H1 (cell line): Measurements from ENCODE around the gene CD81. TPM values are rescaled to one million over a fixed set of nuclear protein-coding genes. Genes with fewer than 3 reads are reported as not detected.

Experiments used
- CTCF ChIA-PET: fragments of 300-600 bp; sonication (Branson Sonifier 250); formaldehyde crosslinking; loops from one replicate; lab custom pipeline; 2021; ENCODE audit not compliant: partially characterized antibody; lab: Charles Lee
- POLR2A ChIA-PET: fragments of 300-600 bp; sonication (Branson Sonifier 250); formaldehyde crosslinking; loops from one replicate; lab custom pipeline; 2021; ENCODE audit warnings: inconsistent platforms; ENCODE audit not compliant: partially characterized antibody; lab: Charles Lee
- DNase-seq, 2 experiments: peaks; one replicate each; pipeline versions ENCODE4 v3.0.0 to v3.0.0-alpha.2; 2010 to 2022; ENCODE audit warnings: low spot score in 2 of 2, low read depth in 1 of 2, mixed read lengths in 1 of 2
- FAIRE-seq: peaks from 2 replicates; lab custom pipeline; 2011; peaks lifted over from hg19 to GRCh38; lab: Jason Lieb, UNC
- H2AFZ ChIP-seq: 2 replicates; pipeline ENCODE4 v1.8.1; 2012; ENCODE audit warnings: low read length, inconsistent platforms
- H2AK5ac ChIP-seq: 2 replicates; pipeline ENCODE4 v1.6.1; 2013; ENCODE audit warnings: low read depth, low read length
- H2BK120ac ChIP-seq: replicated peaks from 2 replicates; pipeline ENCODE3; 2013; ENCODE audit warnings: low read depth, low read length, inconsistent platforms
- H2BK12ac ChIP-seq: 2 replicates; pipeline ENCODE4 v1.6.1; 2013; ENCODE audit warnings: low read depth, low read length
- H2BK15ac ChIP-seq: 2 replicates; pipeline ENCODE4 v1.6.1; 2013; ENCODE audit warnings: low read length
- H2BK20ac ChIP-seq: 2 replicates; pipeline ENCODE4 v1.6.1; 2013; ENCODE audit warnings: low read length
- H2BK5ac ChIP-seq: 2 replicates; pipeline ENCODE4 v1.6.1; 2013; ENCODE audit warnings: low read depth, low read length
- H3K14ac ChIP-seq: 2 replicates; pipeline ENCODE4 v1.6.1; 2013; ENCODE audit warnings: inconsistent platforms; ENCODE audit not compliant: insufficient read length
- H3K18ac ChIP-seq: 2 replicates; pipeline ENCODE4 v1.6.1; 2013; ENCODE audit warnings: low read length; ENCODE audit errors: extremely low read depth
- H3K23ac ChIP-seq: 2 replicates; pipeline ENCODE4 v1.6.1; 2013; ENCODE audit warnings: inconsistent platforms; ENCODE audit not compliant: insufficient read length
- H3K23me2 ChIP-seq: 2 replicates; pipeline ENCODE4 v1.6.1; 2013; ENCODE audit warnings: low read depth, low read length
- H3K27ac ChIP-seq: 2 replicates; pipeline ENCODE4 v1.6.1; 2011; ENCODE audit warnings: low read depth, low read length, inconsistent platforms
- H3K27me3 ChIP-seq, 4 experiments: replicated peaks in 1 of 4; 1 replicate in 1 of 4; 2 replicates in 3 of 4; pipeline versions ENCODE4 v1.6.1 to v1.8.1; 2011 to 2013; ENCODE audit warnings: low read length in 3 of 4, mild to moderate bottlenecking in 3 of 4, inconsistent platforms in 2 of 4, mixed read lengths in 2 of 4, moderate library complexity in 1 of 4; ENCODE audit not compliant: control insufficient read depth in 3 of 4, insufficient read depth in 3 of 4; ENCODE audit errors: extremely low read depth in 1 of 4
- H3K36me3 ChIP-seq, 4 experiments: 2 replicates each; pipeline versions ENCODE4 v1.6.1 to v1.8.1; 2011 to 2013; ENCODE audit warnings: mild to moderate bottlenecking in 4 of 4, low read length in 3 of 4, moderate library complexity in 2 of 4, control low read depth in 1 of 4, inconsistent platforms in 1 of 4; ENCODE audit not compliant: insufficient read depth in 4 of 4, control insufficient read depth in 2 of 4
- H3K4ac ChIP-seq: replicated peaks from 2 replicates; pipeline ENCODE3; 2013; ENCODE audit warnings: low read length, low read depth, mixed read lengths, inconsistent platforms; ENCODE audit not compliant: insufficient read length
- H3K4me1 ChIP-seq, 4 experiments: replicated peaks in 1 of 4; 1 replicate in 1 of 4; 2 replicates in 3 of 4; pipeline versions ENCODE4 v1.6.1 to v1.8.1; 2011 to 2013; ENCODE audit warnings: low read length in 3 of 4, inconsistent platforms in 2 of 4, mixed read lengths in 1 of 4; ENCODE audit not compliant: insufficient read depth in 4 of 4, control insufficient read depth in 3 of 4
- H3K4me2 ChIP-seq, 2 experiments: 2 replicates each; pipeline versions ENCODE4 v1.6.1 to v1.8.1; 2011 to 2013; ENCODE audit warnings: low read depth in 2 of 2, low read length in 2 of 2, control low read depth in 1 of 2, inconsistent platforms in 1 of 2, mild to moderate bottlenecking in 1 of 2; ENCODE audit not compliant: insufficient read depth in 1 of 2
- H3K4me3 ChIP-seq, 4 experiments: fragments of 200-600, 300-600 bp in 1 of 4; sonication (generic), shearing (Covaris generic), sonication (Bioruptor Twin) in 1 of 4; 2 replicates each; pipeline versions ENCODE4 v1.5.1 to v1.8.1; 2011 to 2016; ENCODE audit warnings: low read length in 4 of 4, low read depth in 3 of 4, control low read depth in 2 of 4, inconsistent platforms in 2 of 4, mild to moderate bottlenecking in 2 of 4, mixed read lengths in 1 of 4, moderate library complexity in 1 of 4; ENCODE audit not compliant: insufficient read depth in 2 of 4; ENCODE audit errors: extremely low read depth in 1 of 4
- H3K56ac ChIP-seq: replicated peaks from 2 replicates; pipeline ENCODE3; 2013; ENCODE audit warnings: low read depth, mild to moderate bottlenecking, mixed read lengths, low read length, inconsistent platforms; ENCODE audit not compliant: insufficient read length
- H3K79me1 ChIP-seq: 2 replicates; pipeline ENCODE4 v1.6.1; 2013; ENCODE audit warnings: low read depth, low read length, control low read depth
- H3K79me2 ChIP-seq, 2 experiments: 2 replicates each; pipeline versions ENCODE4 v1.6.1 to v1.8.1; 2012 to 2013; ENCODE audit warnings: low read length in 2 of 2, mild to moderate bottlenecking in 2 of 2, inconsistent platforms in 1 of 2; ENCODE audit not compliant: insufficient read depth in 2 of 2, control insufficient read depth in 1 of 2
- H3K9ac ChIP-seq, 4 experiments: replicated peaks in 1 of 4; 1 replicate in 1 of 4; 2 replicates in 3 of 4; pipeline versions ENCODE4 v1.6.1 to v1.8.1; 2011 to 2013; ENCODE audit warnings: low read depth in 3 of 4, low read length in 3 of 4, control low read depth in 2 of 4, mild to moderate bottlenecking in 2 of 4, moderate library complexity in 2 of 4, inconsistent platforms in 1 of 4; ENCODE audit errors: extremely low read depth in 1 of 4
- H3K9me3 ChIP-seq, 2 experiments: 2 replicates each; pipeline versions ENCODE4 v1.6.1 to v1.8.1; 2012 to 2013; ENCODE audit warnings: mild to moderate bottlenecking in 2 of 2, moderate library complexity in 2 of 2, control low read depth in 1 of 2, inconsistent platforms in 1 of 2, low read depth in 1 of 2, low read length in 1 of 2, mixed read lengths in 1 of 2; ENCODE audit not compliant: insufficient read depth in 2 of 2
- H4K20me1 ChIP-seq, 2 experiments: replicated peaks in 1 of 2; 2 replicates each; pipeline versions ENCODE3 to v1.8.1; 2011 to 2013; ENCODE audit warnings: inconsistent platforms in 2 of 2, low read length in 2 of 2, mild to moderate bottlenecking in 1 of 2; ENCODE audit not compliant: insufficient read depth in 2 of 2, control insufficient read depth in 1 of 2
- H4K5ac ChIP-seq: 2 replicates; pipeline ENCODE4 v1.6.1; 2013; ENCODE audit warnings: low read length, low read depth, mixed read lengths, inconsistent platforms; ENCODE audit not compliant: insufficient read length
- H4K8ac ChIP-seq: 2 replicates; pipeline ENCODE4 v1.8.0; 2013; ENCODE audit warnings: mild to moderate bottlenecking, moderate library complexity, low read length, inconsistent platforms; ENCODE audit not compliant: insufficient read depth; ENCODE audit errors: extremely low read depth
- H4K91ac ChIP-seq: replicated peaks from 2 replicates; pipeline ENCODE3; 2013; ENCODE audit warnings: low read length, mixed read lengths, inconsistent platforms; ENCODE audit not compliant: insufficient read length
- BCL11A ChIP-seq, 2 experiments: IDR thresholded peaks; one replicate each; pipeline ENCODE4 v1.6.1; 2011; ENCODE audit warnings: low read depth in 2 of 2, low read length in 2 of 2, mild to moderate bottlenecking in 2 of 2
- SIN3A ChIP-seq, 2 experiments: IDR thresholded peaks in 1 of 2; conservative IDR thresholded peaks in 1 of 2; 2 replicates each; pipeline ENCODE4 v1.6.1; 2011 to 2012; ENCODE audit warnings: low read length in 2 of 2, improper control_type of control experiment in 1 of 2, low read depth in 1 of 2, mild to moderate bottlenecking in 1 of 2
- SUZ12 ChIP-seq: fragments of 200-600 bp; sonication (generic); IDR thresholded peaks from 2 replicates; pipeline ENCODE4 v1.6.1; 2012; ENCODE audit warnings: mild to moderate bottlenecking, inconsistent platforms, low read length, moderate library complexity, mixed read lengths
- TAF7 ChIP-seq: optimal IDR thresholded peaks from 2 replicates; pipeline ENCODE3; 2011; ENCODE audit warnings: low read depth, mild to moderate bottlenecking, inconsistent platforms, low read length, moderate library complexity, borderline replicate concordance
- TEAD4 ChIP-seq: IDR thresholded peaks from 2 replicates; pipeline ENCODE4 v1.6.1; 2012; ENCODE audit warnings: low read depth, low read length, inconsistent platforms, mixed read lengths
- WGBS, 2 experiments: shearing (Covaris generic) in 1 of 2; methylation state at CpG; one replicate each; pipeline versions ENCODE4 v1.1.6 to v1.1.7; 2013 to 2015; ENCODE audit warnings: low lambda C conversion rate in 2 of 2, mixed read lengths in 2 of 2, inconsistent platforms in 1 of 2, low coverage in 1 of 2, missing lambda C conversion rate in 1 of 2; ENCODE audit not compliant: insufficient replicate concordance in 2 of 2, insufficient coverage in 1 of 2, insufficient read length in 1 of 2; ENCODE audit errors: extremely low coverage in 1 of 2, missing lambda C conversion rate in 1 of 2; 5-methylcytosine and 5-hydroxymethylcytosine counted together
- polyA plus RNA-seq, 7 experiments: library from polyadenylated mRNA; depleted of rRNA in 3 of 7; stranded (reverse) in 5 of 7; unstranded in 2 of 7; fragments of >200 nt in 5 of 7; fragments of 200-250 nt in 2 of 7; gene quantifications; 1 replicate in 5 of 7; 2 replicates in 1 of 7; 4 replicates in 1 of 7; pipeline versions ENCODE4 v1.2.1 to v1.2.3, GENCODE V29; 2011 to 2013; ENCODE audit warnings: missing spikeins in 2 of 7, mixed read lengths in 2 of 7
- total RNA-seq: library from RNA; stranded (reverse); fragmentation: NEBNext Ultra II Directional; extraction: Animal tissue kit (Norgen Biotek cat#: 25700); gene quantifications from 2 replicates; pipeline ENCODE4 v1.2.1, GENCODE V29; 2021
- TF ChIP-seq, protein P1 (sequence below): IDR thresholded peaks from 2 replicates; pipeline ENCODE4 v1.6.1; 2011; ENCODE audit warnings: low read depth, mild to moderate bottlenecking, low read length; ENCODE audit not compliant: insufficient read depth

Gene CD81
- total and polyA plus RNA-seq, 2 of the 8 experiments (the other 6 are each of a cell fraction or from before 2014, with no cell fraction given), result 238 to 309 TPM

DNA sequence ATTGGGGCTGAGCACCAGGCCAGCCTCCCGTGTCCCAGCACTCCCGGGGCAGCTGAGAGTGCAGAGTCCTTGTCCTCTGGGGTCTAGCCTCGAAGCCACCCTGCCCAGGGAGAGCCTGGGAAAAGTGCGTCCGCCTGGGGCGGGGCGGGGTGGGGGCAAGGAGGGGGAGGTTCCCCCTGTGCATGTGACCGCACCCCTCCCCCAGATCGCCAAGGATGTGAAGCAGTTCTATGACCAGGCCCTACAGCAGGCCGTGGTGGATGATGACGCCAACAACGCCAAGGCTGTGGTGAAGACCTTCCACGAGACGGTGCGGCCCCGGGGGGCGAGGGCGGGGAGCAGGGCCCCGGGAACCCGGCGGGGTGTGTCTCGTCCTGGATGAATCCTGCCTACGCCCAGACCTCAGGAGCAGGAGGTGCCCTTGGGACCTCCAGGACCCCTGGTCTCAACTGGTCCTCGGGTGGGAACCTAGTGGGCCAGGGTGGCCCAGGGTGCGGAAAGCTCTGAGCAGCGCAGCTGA lies 18.2 kb downstream of the CD81 start:
- H3K4me2 ChIP-seq, result no peak overlapping the region

More for the DNA sequence above, 18.2 kb downstream of the CD81 start:
- Histone ChIP-seq H3K56ac (no peak overlapping the region), H4K5ac (no peak overlapping the region), H3K4me3 (no peak overlapping the region), H3K23ac (no peak overlapping the region), H2AFZ (no peak overlapping the region), H3K36me3 (peaks cover 0 to 21% (median under 1%) of the 10 kb centered on the region in 4 experiments; a peak in 4 of 8 replicates), H3K79me2 (peaks cover 0 to 1% of the 10 kb centered on the region in 2 experiments; a peak in 2 of 4 replicates), H4K91ac (no peak overlapping the region), H2BK120ac (no peak overlapping the region), H3K23me2 (peaks cover 5% of the 10 kb centered on the region), H3K18ac (no peak overlapping the region), H4K20me1 (peaks cover 12 to 25% of the 10 kb centered on the region in 2 experiments), H3K4me1 (peaks cover 0 to 13% (median 4%) of the 10 kb centered on the region in 4 experiments; a peak in 4 of 7 replicates), H3K79me1 (peaks cover 10% of the 10 kb centered on the region), H3K27ac (no peak overlapping the region), H3K27me3 (no peaks in the 10 kb centered on the region), H3K4ac (no peak overlapping the region), H3K9me3 (no peaks in the 10 kb centered on the region), H2BK15ac (no peak overlapping the region), H2BK12ac (no peak overlapping the region), H2BK20ac (no peak overlapping the region), H4K8ac (no peak overlapping the region; the same call in 1 of the 2 replicates), H2BK5ac (no peak overlapping the region), H2AK5ac (no peak overlapping the region), H3K9ac (no peak overlapping the region), H3K14ac (no peak overlapping the region)
- POLR2A ChIA-PET, result no interaction called here
- no peak for FAIRE-seq
- no peak for DNase-seq
- CTCF ChIA-PET, result interaction anchor here (1.5 kb wide), 1 partner anchor 90 kb away, joined by 5 read pairs; no protein-coding TSS in a partner anchor
- TF ChIP-seq BCL11A (IDR thresholded peaks at IDR 0.05; ENCODE audit: low read depth in 2 of 2, low read length in 2 of 2) (no peak), TAF7 (no peak), TEAD4 (no peak), SUZ12 (no peak), SIN3A (conservative IDR thresholded peaks at IDR 0.05 in 1 of 2, IDR thresholded peaks at IDR 0.05 in 1 of 2; ENCODE audit: low read depth in 1 of 2, low read length in 2 of 2) (no peak)
- TF ChIP-seq, protein P1, sequence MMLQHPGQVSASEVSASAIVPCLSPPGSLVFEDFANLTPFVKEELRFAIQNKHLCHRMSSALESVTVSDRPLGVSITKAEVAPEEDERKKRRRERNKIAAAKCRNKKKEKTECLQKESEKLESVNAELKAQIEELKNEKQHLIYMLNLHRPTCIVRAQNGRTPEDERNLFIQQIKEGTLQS, result no peak
- WGBS, 2 experiments, result 100% methylated on average over 7 of the region's 26 CpGs; no CpG with 5 or more reads in 1 of the 2 experiments
